WTC11 (cell line): Measurements from ENCODE around the gene GCC1.

Source experiments
- KAT7 ChIP-seq: sonication (generic); formaldehyde crosslinking; IDR thresholded peaks from 2 replicates; pipeline ENCODE4 v1.8.1; 2023; ENCODE audit warnings: missing genetic modification reagents, mild to moderate bottlenecking, borderline replicate concordance
- SMAD4 ChIP-seq: sonication (generic); formaldehyde crosslinking; IDR thresholded peaks from 2 replicates; pipeline ENCODE4 v1.8.0; 2022; ENCODE audit warnings: mild to moderate bottlenecking, missing genetic modification reagents
- ZNF512 ChIP-seq: sonication (generic); formaldehyde crosslinking; IDR thresholded peaks from 2 replicates; pipeline ENCODE4 v1.8.1; 2022; ENCODE audit warnings: missing genetic modification reagents, borderline replicate concordance
- TF ChIP-seq, protein P1 (sequence below): sonication (generic); formaldehyde crosslinking; IDR thresholded peaks from 2 replicates; pipeline ENCODE4 v1.8.0; 2022; ENCODE audit warnings: mild to moderate bottlenecking, missing genetic modification reagents

DNA sequence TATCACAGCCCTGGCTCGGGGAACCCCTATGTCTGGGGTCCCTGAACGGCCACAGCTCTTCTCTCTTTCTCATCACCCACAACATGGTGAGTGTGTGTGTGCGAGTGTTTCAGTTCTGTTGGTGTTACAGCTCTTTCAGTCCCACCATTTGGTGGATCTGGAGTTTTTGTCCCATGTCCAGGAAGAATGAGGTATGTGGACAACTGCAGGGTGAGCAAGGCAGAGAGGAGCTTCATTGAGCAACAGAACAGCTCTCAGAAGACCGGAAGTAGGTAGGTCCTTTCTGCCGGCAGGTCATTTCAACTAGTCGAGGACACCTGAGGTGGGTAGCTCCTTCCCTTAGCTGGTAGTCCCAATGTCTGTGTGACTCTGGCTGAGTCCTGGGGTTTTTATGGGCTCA is 23.1 kb upstream of the GCC1 start:
- TF ChIP-seq ZNF512 (no peak), KAT7 (no peak), SMAD4 (no peak)
- TF ChIP-seq, protein P1, sequence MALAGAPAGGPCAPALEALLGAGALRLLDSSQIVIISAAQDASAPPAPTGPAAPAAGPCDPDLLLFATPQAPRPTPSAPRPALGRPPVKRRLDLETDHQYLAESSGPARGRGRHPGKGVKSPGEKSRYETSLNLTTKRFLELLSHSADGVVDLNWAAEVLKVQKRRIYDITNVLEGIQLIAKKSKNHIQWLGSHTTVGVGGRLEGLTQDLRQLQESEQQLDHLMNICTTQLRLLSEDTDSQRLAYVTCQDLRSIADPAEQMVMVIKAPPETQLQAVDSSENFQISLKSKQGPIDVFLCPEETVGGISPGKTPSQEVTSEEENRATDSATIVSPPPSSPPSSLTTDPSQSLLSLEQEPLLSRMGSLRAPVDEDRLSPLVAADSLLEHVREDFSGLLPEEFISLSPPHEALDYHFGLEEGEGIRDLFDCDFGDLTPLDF (CRISPR knock-in tag) = no peak
